Heart left ventricle (tissue), 13 donors: ENCODE results near the gene PEA15.

ENCODE experiments used
- POLR2A ChIP-seq, 2 donors: fragments of 450-650 bp; IDR thresholded peaks; one replicate each; pipeline ENCODE4 v1.6.1; 2017; ENCODE audit warnings: antibody characterized with exemption in 2 of 2, mild to moderate bottlenecking in 2 of 2, moderate library complexity in 2 of 2
- TF ChIP-seq, protein P1 (sequence below), 12 donors: fragments of 200-600 bp; sonication (generic) in 4 of 12; IDR thresholded peaks; one replicate each; pipeline versions ENCODE4 v1.5.0 to v1.8.0; 2018 to 2022; ENCODE audit warnings: antibody characterized with exemption in 12 of 12, mild to moderate bottlenecking in 5 of 12
- donor health status: ischemic (EF 13 %, LVEDD 7.1; RV severe dilation, severe dysfunction).
- donor health status: DM: no; HTN: yes; CAD: no.
- donor health status: DM: no; HTN: no; CAD: no.
- donor health status: ischemic (EF 25% LVEDD 6.9; RV normal size, moderate dysfunction).
- donor health status: ischemic (EF 25% LVEDD 5.7; RV mildly dilated, moderate dysfunction).
- donor health status: ischemic (EF 35%, LVEDD 5.7; RV mildly dilated, moderate dysfunction).
- donor health status: nonischemic (EF 11% LVEDD 7.7; RV severe dilation, severe dysfunction).
- donor health status: DM: yes; HTN: yes; CAD: no.
- donor health status: PGD.
- donor health status: ischemic (EF 29% LVEDD 5.4; RV normal size, mild dysfunction).
- donor health status: nonischemic (EF 23%, LVEDD 6.1; RV moderate dilation, normal function).

DNA sequence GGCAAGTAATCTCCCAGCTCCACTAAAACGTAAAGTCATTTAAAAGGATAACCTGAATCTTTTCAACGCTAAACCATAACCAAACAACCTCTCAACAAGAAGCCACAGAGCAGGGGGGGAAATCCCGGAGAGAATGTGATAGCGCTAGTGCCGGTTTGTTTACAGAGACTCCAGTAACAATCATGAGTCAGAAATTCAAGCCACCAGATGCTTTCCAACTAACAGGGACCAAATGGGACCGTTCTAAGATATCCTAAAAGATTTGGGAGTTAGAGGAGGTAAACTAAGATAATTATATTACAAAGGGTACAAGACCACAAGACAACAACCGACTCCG is 56.3 kb downstream of the PEA15 start:
- no peak for TF ChIP-seq POLR2A (IDR thresholded peaks at IDR 0.05)
- TF ChIP-seq, protein P1, sequence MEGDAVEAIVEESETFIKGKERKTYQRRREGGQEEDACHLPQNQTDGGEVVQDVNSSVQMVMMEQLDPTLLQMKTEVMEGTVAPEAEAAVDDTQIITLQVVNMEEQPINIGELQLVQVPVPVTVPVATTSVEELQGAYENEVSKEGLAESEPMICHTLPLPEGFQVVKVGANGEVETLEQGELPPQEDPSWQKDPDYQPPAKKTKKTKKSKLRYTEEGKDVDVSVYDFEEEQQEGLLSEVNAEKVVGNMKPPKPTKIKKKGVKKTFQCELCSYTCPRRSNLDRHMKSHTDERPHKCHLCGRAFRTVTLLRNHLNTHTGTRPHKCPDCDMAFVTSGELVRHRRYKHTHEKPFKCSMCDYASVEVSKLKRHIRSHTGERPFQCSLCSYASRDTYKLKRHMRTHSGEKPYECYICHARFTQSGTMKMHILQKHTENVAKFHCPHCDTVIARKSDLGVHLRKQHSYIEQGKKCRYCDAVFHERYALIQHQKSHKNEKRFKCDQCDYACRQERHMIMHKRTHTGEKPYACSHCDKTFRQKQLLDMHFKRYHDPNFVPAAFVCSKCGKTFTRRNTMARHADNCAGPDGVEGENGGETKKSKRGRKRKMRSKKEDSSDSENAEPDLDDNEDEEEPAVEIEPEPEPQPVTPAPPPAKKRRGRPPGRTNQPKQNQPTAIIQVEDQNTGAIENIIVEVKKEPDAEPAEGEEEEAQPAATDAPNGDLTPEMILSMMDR (IDR thresholded peaks at IDR 0.05), result no peak
